GM12874 (cell line): ENCODE measurements around the gene TIGD6.

ENCODE experiments used
- CTCF ChIP-seq: IDR thresholded peaks from 2 replicates; pipeline ENCODE4 v1.5.1; 2011; ENCODE audit warnings: low read depth, mild to moderate bottlenecking, control low read depth, low read length, moderate library complexity; ENCODE audit not compliant: insufficient read depth

TIGD6 gene

GRCh38 chr5:149946118-149946517 is 54.3 kb downstream of the TIGD6 start:
- TF ChIP-seq CTCF, result no peak

DNA sequence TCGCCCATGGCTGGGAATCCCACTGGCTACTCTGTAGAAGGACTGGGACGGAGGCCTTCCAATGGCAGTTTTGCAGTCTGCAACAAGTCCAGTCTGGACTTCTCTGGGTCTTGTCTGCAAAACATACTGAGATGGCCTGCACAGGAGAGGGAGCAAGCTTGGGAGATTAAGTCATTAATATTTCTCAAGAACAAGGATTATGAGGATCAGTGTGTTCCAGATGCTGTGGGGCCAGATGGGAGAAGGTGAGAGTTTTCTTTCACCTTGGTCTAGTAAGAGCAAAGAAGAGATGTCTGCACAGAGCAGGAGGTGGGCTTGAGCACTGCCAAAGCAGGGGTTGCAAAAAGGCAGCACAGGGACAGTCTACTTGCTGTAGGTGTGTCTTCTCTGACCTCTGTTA is 55.8 kb downstream of the TIGD6 start, which contains the start of gene PDE6A:
Gene PDE6A, minus strand, starts transcription at position 128 of the 400 bp plus-strand sequence. Its CDS starts 120 bp downstream, at position 8.
- no peak for TF ChIP-seq CTCF
